GM21529 (cell line): ENCODE measurements around the gene ATP8A2.

Source experiments
- ATAC-seq: cut with Tn5 transposase; IDR thresholded peaks from one replicate; pipeline ENCODE4 v1.9.1; 2021; ENCODE audit not compliant: unreplicated experiment

The ATP8A2 gene

DNA sequence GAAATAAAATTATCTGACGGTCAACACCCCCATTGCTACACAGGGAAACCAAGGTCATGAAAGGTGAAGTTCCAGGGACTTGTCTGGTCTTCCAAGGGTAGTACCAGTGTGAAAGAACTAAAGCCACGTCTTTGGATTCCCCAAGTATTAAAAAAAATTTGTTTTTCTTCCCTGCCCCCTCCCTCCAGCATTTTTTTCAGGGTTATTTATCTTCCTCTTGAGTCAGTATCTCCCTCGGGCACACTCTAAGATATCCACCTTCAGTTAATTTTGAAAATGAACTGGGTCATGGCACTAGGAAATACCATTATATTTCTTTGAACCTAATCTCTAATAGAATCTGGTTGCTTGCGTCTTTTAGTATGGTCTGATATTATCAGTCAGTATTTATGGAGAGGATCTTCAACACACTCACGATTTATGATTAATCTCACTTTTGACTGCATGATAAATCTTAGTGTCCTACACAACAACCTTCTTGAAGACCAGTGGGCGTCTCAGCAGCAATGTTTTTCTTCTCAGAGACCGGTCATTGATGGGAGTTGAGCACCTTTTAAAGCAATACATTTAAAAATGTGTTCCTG lies 9.1 kb downstream of the ATP8A2 start:
- ATAC-seq = no peak

- ATAC-seq = no peak
These were observed 13.1 kb downstream of the ATP8A2 start for GRCh38 chr13:25384758-25385410.

- ATAC-seq = no peak
These were observed 20.2 kb downstream of the ATP8A2 start for GRCh38 chr13:25391932-25392331.

GRCh38 chr13:25394402-25395060 lies 22.8 kb downstream of the ATP8A2 start:
- no peak for ATAC-seq

DNA sequence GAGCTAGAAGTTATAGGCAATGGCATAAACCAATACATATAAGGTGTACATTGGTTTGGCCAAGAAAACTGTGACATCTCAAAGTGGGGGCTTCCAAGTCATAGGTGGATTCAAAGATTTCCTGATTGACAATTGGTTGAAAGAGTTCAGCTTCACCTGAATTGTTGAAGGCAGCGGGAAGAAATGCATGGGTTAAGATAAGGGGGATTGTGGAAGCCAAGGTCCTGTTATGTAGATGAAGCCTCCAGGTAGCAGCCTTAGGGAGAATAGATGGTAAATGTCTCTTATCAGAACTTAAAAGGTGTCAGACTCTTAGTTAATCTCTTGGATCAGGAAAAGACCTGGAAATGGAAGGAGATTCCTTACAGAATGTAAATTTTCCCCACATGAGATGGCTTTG lies 26.0 kb downstream of the ATP8A2 start:
- ATAC-seq = no peak

- no peak for ATAC-seq
These were observed 29.2 kb downstream of the ATP8A2 start for GRCh38 chr13:25400925-25401324.

- no peak for ATAC-seq
These were observed 30.2 kb downstream of the ATP8A2 start for GRCh38 chr13:25401958-25402357.

DNA sequence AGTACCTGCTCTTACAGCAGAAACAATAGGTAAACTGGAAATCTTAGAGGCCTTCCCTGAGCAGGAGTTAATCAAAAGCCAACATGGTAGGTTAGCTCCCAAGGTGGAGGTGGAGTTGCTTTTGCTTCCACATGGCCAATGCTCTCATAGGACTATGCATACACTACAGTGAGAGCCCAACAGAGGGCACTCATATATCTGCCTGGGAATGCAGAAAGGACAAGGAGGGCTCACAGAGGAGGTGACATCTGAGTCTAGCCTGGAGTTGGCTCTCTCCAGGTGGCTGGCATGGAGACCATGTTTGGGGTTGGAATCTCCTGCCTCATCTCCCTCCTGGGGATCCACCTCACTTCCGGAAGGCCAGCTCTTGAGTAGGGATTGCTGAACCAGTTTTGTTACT lies 34.6 kb downstream of the ATP8A2 start:
- no peak for ATAC-seq

DNA sequence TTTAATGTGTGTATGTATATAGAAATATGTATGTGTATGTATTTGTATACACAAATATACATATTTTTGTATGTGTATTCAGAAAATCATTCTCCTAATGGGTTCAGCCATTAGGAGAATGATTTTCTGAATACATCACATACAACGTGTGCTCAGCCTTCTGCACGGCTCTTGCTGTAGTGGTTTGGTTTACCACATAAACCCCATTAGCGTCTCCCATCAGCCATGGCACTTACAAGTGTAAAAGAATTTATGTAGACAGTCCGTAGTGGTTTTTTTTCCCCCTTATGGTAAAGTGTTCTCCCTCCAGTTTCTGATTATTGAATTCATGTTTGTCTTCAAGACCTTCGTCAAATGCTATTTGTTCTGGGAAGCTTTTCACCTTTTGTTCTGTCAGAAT lies 38.2 kb downstream of the ATP8A2 start:
- ATAC-seq = no peak

GRCh38 chr13:25415241-25415640 lies 43.5 kb downstream of the ATP8A2 start:
- no peak for ATAC-seq

- no peak for ATAC-seq
These were observed 45.8 kb downstream of the ATP8A2 start for GRCh38 chr13:25417535-25417934.

GRCh38 chr13:25420161-25420560 lies 48.4 kb downstream of the ATP8A2 start:
- ATAC-seq = no peak

DNA sequence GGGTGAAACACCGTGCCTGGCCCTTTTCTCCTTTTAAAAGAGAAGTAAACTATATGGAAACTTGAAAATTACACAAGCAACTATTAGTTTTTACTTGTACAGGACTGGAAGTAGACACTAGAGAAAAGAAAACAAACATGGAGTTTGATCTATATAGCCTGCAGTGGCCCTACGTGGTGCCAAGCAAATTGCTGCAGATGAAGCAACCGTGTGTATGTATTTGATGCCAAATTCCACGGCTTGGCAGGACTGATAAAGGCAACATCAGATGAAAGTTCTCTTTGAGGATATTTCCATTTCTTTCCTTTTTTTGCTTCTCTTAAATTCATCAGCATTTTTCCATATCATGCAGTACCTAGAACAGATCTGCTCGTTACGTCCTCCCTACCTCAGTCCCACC lies 49.8 kb downstream of the ATP8A2 start:
- ATAC-seq = no peak

DNA sequence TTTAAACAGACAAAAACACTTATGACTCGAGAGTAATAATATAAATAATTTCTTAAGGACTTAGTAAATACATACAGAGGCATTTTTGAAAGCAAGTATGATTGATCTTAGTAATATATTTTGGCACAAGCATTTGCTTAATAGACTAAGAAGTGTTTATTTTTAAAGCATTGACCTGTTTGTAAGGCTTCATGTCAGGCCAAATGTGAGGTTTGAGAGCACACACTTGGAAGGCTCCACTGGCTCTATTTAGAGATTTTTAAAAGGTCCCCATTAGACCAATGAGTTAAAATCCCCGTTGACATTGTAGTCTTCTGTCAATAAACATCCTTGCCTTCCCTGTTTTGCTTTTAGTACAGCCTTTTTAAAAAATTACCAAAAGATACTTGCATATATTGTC lies 50.4 kb downstream of the ATP8A2 start:
- ATAC-seq = no peak

DNA sequence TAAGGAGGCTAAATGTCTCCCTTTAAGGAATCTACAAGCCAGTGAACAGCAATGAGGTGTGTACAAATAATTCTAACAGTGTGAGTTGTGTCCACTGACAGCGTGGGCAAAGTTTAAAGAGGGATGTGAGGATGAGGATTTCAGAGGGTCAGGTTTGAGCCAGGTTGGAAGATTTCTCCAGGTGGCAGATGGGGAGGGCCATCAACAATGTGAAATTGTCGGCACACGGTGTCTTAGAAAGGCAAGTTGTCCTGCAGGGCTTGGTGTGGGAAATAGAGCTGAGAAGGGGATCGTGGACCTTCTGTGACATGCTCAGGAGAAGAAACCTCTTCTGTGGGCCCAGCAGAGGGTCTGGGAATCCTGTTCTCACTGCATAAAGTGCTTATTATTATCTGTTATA lies 52.1 kb downstream of the ATP8A2 start:
- no peak for ATAC-seq

GRCh38 chr13:25429466-25429865 lies 57.7 kb downstream of the ATP8A2 start:
- ATAC-seq = no peak

- ATAC-seq = no peak
These were observed 60.9 kb downstream of the ATP8A2 start for GRCh38 chr13:25432691-25433090.

- no peak for ATAC-seq
These were observed 68.3 kb downstream of the ATP8A2 start for GRCh38 chr13:25440061-25440460.

DNA sequence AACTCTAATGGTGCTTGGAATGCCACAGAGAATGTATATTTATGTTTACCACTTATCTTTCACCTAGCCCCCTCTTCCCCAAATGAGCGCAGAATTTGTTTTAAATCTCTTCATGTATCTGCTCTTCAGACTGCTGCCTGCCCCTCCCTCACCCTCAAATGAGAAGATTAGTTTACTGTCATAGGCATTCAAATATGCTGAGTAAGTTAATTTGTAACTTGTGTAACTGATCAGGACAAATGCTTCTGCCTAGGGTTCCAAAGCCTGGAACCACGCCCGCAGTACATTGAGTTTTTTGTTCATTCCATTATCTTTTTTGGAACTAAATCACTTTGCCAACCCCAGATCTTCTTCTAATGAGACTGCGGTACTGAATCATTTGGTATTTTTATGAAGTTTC lies 74.5 kb downstream of the ATP8A2 start:
- ATAC-seq = no peak

DNA sequence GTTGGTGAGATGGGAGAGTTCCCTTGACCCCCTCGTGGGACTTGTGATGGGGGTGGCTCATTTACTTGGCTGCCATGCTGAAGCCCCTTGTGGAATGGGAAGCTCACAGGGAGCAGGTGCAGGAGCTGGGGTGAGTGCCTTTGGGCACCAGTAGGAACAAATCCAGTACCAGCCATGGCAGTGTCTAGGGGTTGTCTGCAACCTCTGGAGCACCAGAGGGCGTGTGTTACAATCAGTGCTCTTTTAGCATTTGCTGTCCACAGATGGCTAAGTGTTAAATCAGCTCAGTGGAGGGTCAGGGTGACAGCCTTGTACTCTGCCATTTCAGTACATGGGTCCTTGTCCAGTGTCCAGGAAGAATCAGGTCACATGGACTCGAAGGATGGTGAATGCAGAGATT lies 75.6 kb downstream of the ATP8A2 start:
- ATAC-seq = no peak

DNA sequence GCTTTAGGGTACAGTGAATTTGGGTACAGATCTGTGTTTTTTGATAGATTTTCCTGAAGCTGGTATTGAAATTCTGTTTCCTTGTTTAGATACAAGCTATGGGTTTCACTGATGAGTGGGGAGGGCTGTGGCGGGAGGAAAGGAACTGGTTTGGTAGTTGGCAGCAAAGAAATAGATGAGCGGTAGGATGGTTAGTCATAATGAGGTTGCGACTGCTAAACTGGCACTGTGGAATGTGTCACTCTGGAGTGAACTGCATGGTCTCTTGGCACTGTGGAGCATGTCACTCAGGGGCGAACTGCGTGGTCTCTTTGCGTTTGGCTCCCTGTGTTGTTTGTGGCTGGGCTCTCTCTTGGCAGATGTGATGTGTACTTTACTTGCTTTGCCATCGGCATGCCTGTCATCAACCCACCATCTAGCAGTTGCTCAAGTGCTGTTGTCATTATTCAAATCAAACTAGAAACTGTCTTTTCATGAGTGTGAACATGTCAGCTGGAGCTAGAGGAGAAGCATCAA lies 82.1 kb downstream of the ATP8A2 start:
- no peak for ATAC-seq

DNA sequence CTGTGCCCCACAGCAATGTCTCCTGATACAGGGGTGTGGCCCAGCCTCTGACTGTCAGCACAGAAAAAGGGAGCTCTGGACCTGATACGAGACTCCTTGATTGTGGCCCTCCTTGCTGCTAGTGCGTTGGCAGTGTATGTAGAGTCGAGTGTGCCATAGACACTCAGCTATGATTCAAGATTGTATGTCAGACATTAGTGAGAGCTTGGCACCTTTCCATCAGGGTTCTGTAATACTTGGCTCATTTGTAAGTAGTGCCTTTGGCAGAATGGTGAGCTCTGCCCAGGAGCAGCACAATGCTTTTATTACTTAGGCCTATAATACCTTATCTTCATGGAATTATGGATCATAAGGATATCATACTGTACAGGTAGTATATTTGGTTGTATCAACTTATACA lies 83.4 kb downstream of the ATP8A2 start:
- ATAC-seq = no peak
